AG09309 (cell line): ENCODE measurements around the gene TRABD2B.

Experiments used
- DNase-seq: peaks from one replicate; pipeline ENCODE4 v3.0.0-alpha.2; 2010; ENCODE audit warnings: low read depth
- H3K4me3 ChIP-seq: 2 replicates; pipeline ENCODE4 v1.5.1; 2011; ENCODE audit warnings: mild to moderate bottlenecking, low read depth, low read length, moderate library complexity; ENCODE audit not compliant: control insufficient read depth
- CTCF ChIP-seq: IDR thresholded peaks from 2 replicates; pipeline ENCODE4 v1.5.1; 2011; ENCODE audit warnings: mild to moderate bottlenecking, low read depth, low read length, inconsistent platforms; ENCODE audit not compliant: insufficient read depth, control insufficient read depth; ENCODE audit errors: missing control alignments

Gene TRABD2B

DNA sequence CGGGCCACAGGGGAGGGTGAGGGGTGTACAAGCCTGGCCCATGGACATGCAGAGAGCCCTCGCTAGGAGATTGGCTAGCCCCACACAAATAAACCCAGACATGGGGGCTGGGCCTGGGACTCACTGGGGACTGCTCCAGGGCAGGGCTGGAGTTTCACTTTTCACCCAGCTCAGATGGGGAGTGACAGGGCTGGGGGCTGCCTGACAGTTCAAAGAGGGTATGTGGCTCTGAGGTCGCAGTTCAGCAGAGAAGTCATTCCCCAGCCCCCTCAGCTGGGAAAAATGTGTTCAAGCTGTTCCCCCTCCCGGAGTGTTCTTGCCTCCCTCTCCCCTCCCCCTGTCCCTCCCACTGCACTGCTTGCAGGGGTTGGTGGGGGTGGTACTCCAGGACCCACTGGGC, 277.1 kb downstream of the TRABD2B start:
- TF ChIP-seq CTCF: no peak
- DNase-seq: no peak
- no peak overlapping the region for H3K4me3 ChIP-seq

DNA sequence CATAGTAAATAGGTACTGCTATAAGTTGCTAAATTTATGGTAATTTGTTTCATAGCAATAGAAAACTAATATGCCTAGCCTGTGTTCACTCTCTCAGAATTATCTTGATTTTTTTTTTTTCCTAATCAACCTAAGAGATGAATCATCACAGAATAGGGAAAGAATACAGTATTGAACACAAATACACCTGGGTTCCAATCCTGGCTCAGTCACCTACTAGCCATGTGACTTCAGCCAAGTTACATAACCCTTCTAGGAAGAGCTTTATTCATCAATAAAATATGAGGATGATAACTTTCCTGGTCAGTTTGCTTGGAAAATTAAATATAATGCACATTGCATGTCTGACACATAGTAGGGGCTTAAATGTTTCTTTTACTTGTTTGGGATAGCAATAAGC, 279.8 kb downstream of the TRABD2B start:
- DNase-seq: no peak
- TF ChIP-seq CTCF: no peak
- H3K4me3 ChIP-seq: no peak overlapping the region

DNA sequence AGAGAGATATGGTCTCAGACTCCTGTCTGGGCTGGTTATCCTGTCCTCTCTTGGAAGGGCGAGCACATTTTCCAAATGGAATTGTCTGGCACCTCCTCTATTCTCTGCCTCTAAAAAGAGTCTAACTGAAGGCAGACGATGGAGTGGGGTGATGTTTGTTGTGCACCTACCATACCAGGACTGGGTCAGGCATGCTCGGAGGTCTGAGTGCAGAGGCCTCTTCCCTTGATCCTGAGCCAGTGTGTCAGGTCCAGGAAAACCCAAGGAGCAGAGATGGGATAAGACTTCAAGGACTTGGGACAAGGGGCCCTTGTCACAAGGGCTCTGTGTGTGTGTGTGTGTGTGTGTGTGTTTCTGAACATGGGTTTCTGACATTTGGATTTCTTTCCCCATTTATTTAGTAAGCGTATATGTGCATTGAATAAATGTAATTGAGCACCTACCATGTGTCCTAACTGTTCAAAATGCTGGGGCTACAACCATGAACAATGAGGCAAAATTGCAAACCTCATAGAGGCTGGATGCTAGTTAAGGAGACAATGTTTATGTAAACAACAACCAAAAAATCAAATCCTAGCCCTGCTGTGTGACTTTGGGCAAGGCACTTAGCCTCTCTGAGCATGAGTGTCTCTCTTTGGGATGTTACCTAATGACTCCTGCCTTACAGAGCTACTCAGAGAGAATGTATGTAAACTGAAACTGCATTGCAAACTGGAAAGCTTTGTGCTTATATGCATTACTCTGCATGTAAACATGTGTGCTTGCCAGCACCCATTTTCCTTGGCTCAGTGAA, 283.0 kb downstream of the TRABD2B start:
- no peak for DNase-seq
- H3K4me3 ChIP-seq: no peak overlapping the region
- no peak for TF ChIP-seq CTCF

DNA sequence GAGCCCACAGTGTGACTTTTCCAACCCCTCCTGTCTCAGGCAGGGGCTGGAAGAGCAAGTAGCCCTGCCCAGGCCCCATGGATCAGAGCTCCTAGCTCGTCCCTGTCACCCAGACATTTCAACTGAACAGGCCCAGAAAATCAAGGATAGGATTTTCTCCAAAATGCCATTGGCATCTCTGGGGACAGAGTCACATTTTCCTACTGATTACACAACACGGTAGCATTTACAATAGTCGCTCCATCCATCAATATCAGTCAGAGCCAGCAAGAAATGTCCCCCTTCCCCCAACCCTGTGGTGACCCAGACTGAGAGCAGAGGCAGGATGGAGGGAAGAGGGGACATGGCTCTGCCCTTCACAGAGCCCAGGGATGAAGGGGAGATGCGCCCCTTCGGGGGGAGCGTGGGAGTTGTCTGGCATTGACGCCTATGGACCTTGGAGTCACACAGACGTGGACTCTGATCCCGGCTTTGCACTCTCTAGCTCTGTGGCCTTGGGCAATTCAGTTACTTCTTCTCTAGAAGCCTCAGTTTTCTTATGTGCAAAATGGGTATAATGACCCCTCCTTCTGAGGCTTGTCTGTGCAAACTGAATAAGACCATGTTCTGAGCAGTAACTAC, 283.7 kb downstream of the TRABD2B start:
- no peak overlapping the region for H3K4me3 ChIP-seq
- DNase-seq: no peak
- TF ChIP-seq CTCF: no peak

DNA sequence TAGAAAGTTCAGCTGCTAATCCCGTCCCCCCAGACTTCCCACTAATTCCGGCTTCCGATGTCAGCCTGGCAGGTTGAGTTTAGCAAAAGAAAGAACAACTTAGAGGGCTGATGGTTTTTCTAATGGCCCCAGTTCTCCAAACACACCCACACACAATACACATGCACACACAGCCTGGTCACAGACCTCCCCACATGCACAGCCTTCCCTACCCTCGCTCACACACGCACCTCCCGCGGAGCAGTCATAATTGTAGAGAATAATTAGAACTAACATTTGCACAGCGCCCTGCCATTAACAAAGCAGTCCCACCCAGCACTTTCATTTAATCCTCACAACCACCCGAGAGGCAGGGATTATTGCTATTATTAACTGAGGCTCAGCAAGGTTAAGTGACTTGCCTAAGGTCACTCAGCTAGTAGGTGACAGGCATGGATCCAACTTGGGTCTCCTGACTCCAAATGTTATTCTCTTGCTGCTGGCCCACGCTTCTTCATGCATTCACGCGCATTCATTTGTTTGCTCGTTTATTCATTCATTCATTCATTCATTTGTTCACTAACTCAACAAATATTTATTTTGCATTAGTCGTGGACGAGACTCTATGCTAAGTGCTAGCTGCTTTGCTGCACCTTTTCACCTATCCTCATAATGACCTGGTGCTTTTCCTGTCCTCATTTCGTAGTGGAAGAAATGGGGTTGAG, 284.4 kb downstream of the TRABD2B start:
- TF ChIP-seq CTCF: no peak
- no peak overlapping the region for H3K4me3 ChIP-seq
- no peak for DNase-seq

DNA sequence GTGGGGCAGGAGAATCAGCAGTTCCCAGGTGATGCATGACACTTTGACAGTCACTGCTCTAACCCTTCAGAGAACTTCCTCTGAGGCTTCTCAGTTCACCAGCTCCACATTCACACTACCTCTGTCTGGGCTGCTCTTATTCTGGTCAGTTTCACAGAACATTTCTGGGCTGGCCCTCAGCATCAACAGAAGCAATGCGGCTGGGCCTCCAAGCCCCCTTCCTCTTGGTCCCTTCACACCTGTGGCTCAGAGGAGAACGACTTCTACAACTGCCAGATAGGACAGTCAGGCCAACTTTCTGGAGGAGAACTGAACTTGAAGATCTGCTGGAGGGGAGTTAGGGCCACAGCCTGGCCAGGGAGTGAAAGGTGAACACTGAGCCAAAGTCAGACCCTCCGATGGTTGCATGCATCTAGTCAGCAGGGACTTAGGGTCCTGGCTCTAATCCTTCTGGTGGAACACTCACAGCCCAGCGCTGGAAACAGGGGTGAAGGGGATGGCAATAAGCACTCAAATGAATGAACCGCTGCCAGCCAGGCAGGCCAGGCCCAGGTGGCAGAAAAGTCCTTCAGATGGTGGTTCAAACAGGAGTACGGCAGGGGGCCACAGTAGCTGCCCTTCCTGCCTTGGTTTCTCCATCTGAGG, 285.2 kb downstream of the TRABD2B start:
- TF ChIP-seq CTCF: no peak

More for the DNA sequence above, 285.2 kb downstream of the TRABD2B start:
- no peak overlapping the region for H3K4me3 ChIP-seq
- DNase-seq: no peak
